HepG2 (cell line): ENCODE data around the gene PCSK5. TPM values are rescaled to one million over a fixed set of nuclear protein-coding genes. Genes with fewer than 3 reads are reported as not detected.

Experiments used
- CSRNP2 ChIP-seq: sonication (generic); formaldehyde crosslinking; conservative IDR thresholded peaks from 2 replicates; pipeline ENCODE4 v1.8.0; 2022; ENCODE audit warnings: low read depth, missing genetic modification reagents
- FIP1L1 ChIP-seq: fragments of 200-400 bp; formaldehyde crosslinking; IDR thresholded peaks from 2 replicates; pipeline ENCODE4 v1.6.1; 2018; ENCODE audit warnings: low read depth, mild to moderate bottlenecking, low read length, moderate library complexity, borderline replicate concordance; ENCODE audit not compliant: insufficient read depth
- FUBP1 ChIP-seq: sonication (generic); formaldehyde crosslinking; IDR thresholded peaks from 2 replicates; pipeline ENCODE4 v1.5.1; 2020; ENCODE audit warnings: missing genetic modification reagents, mild to moderate bottlenecking, borderline replicate concordance
- HDAC2 ChIP-seq: sonication (generic); formaldehyde crosslinking; IDR thresholded peaks from 2 replicates; pipeline ENCODE4 v1.4.0; 2020; ENCODE audit warnings: missing genetic modification reagents
- IKZF1 ChIP-seq: fragments of 450-650 bp; IDR thresholded peaks from 2 replicates; pipeline ENCODE4 v1.7.1; 2016
- KDM5B ChIP-seq: sonication (generic); formaldehyde crosslinking; IDR thresholded peaks from 2 replicates; pipeline ENCODE4 v1.4.0; 2020; ENCODE audit warnings: missing genetic modification reagents, mild to moderate bottlenecking, borderline replicate concordance
- NR1H2 ChIP-seq: sonication (generic); formaldehyde crosslinking; IDR thresholded peaks from 2 replicates; pipeline ENCODE4 v1.8.1; 2022; ENCODE audit warnings: low read depth, missing genetic modification reagents, borderline replicate concordance
- PLRG1 ChIP-seq: fragments of 450-650 bp; conservative IDR thresholded peaks from 2 replicates; pipeline ENCODE4 v1.6.1; 2016
- RBFOX2 ChIP-seq: fragments of 200-400 bp; formaldehyde crosslinking; IDR thresholded peaks from 2 replicates; pipeline ENCODE4 v1.6.1; 2017; ENCODE audit warnings: low read depth, mild to moderate bottlenecking, low read length
- RNF2 ChIP-seq: fragments of 450-650 bp; conservative IDR thresholded peaks from 2 replicates; pipeline ENCODE4 v1.6.1; 2016; ENCODE audit warnings: low read depth
- RXRA ChIP-seq: sonication (generic); formaldehyde crosslinking; IDR thresholded peaks from 2 replicates; pipeline ENCODE4 v1.5.1; 2020; ENCODE audit warnings: missing genetic modification reagents
- SIN3A ChIP-seq: IDR thresholded peaks from 2 replicates; pipeline ENCODE4 v1.6.1; 2011; ENCODE audit warnings: low read depth, mild to moderate bottlenecking, control low read depth, low read length, borderline replicate concordance
- SPEN ChIP-seq: sonication (generic); formaldehyde crosslinking; IDR thresholded peaks from 2 replicates; pipeline ENCODE4 v1.5.1; 2020; ENCODE audit warnings: low read depth, mild to moderate bottlenecking, missing genetic modification reagents
- SUZ12 ChIP-seq: fragments of 150-350 bp; IDR thresholded peaks from 2 replicates; pipeline ENCODE4 v1.6.1; 2014; ENCODE audit warnings: low read depth, low read length
- ZFP36 ChIP-seq: fragments of 150-350 bp; IDR thresholded peaks from 2 replicates; pipeline ENCODE4 v1.6.1; 2018; ENCODE audit warnings: borderline replicate concordance, low read length, low read depth; ENCODE audit not compliant: partially characterized antibody
- ZFY ChIP-seq: sonication (generic); formaldehyde crosslinking; IDR thresholded peaks from 2 replicates; pipeline ENCODE4 v1.4.0; 2020; ENCODE audit warnings: missing genetic modification reagents
- ZNF224 ChIP-seq: sonication (generic); formaldehyde crosslinking; IDR thresholded peaks from 2 replicates; pipeline ENCODE4 v1.5.0; 2020; ENCODE audit warnings: mild to moderate bottlenecking, missing genetic modification reagents
- ZNF337 ChIP-seq: sonication (generic); formaldehyde crosslinking; IDR thresholded peaks from 2 replicates; pipeline ENCODE4 v1.5.1; 2020; ENCODE audit warnings: missing genetic modification reagents, low read depth, mild to moderate bottlenecking, borderline replicate concordance
- ZNF460 ChIP-seq: sonication (generic); formaldehyde crosslinking; IDR thresholded peaks from 2 replicates; pipeline ENCODE4 v1.5.1; 2020; ENCODE audit warnings: missing genetic modification reagents, mild to moderate bottlenecking, borderline replicate concordance
- ZNF616 ChIP-seq: sonication (generic); formaldehyde crosslinking; IDR thresholded peaks from 2 replicates; pipeline ENCODE4 v1.5.0; 2020; ENCODE audit warnings: low read depth, mild to moderate bottlenecking, missing genetic modification reagents
- ZNF691 ChIP-seq: sonication (generic); formaldehyde crosslinking; IDR thresholded peaks from 2 replicates; pipeline ENCODE4 v1.4.0; 2020; ENCODE audit warnings: missing genetic modification reagents, low read depth, mild to moderate bottlenecking, borderline replicate concordance
- ZNF782 ChIP-seq: sonication (generic); formaldehyde crosslinking; IDR thresholded peaks from 2 replicates; pipeline ENCODE4 v1.4.0; 2020; ENCODE audit warnings: missing genetic modification reagents, mild to moderate bottlenecking, borderline replicate concordance
- ZXDC ChIP-seq: sonication (generic); formaldehyde crosslinking; IDR thresholded peaks from 2 replicates; pipeline ENCODE4 v1.5.0; 2020; ENCODE audit warnings: mild to moderate bottlenecking, missing genetic modification reagents
- polyA plus RNA-seq, 8 experiments: library from polyadenylated mRNA; depleted of rRNA in 3 of 8; stranded (reverse) in 7 of 8; unstranded in 1 of 8; fragments of >200 nt; fragmentation: Illumina TruSeq in 4 of 8; extraction: Trizol in 4 of 8; gene quantifications; 2 replicates each; pipeline versions ENCODE4 v1.2.1 to v1.2.3, GENCODE V29; 2011 to 2016; ENCODE audit warnings: low read depth in 4 of 8, missing spikeins in 1 of 8, mixed read lengths in 1 of 8; ENCODE audit not compliant: insufficient read depth in 1 of 8
- total RNA-seq, 5 experiments: library from RNA; depleted of rRNA; stranded (reverse); fragments of >200 nt; fragmentation: Illumina TruSeq; extraction: Trizol; gene quantifications; 2 replicates each; pipeline ENCODE4 v1.2.3, GENCODE V29; 2016; ENCODE audit warnings: low read depth in 1 of 5

Gene PCSK5
- total and polyA plus RNA-seq, 2 of the 13 experiments (the other 11 are each of a cell fraction or from before 2014, with no cell fraction given), result 0.55 to 0.66 TPM

- no peak for TF ChIP-seq ZNF691 (CRISPR knock-in tag)
- 0 out of 2 replicates have a peak, but pooled peaks have one; percentile 32 for TF ChIP-seq ZNF224 (CRISPR knock-in tag)
- TF ChIP-seq CSRNP2 (CRISPR knock-in tag), result peak; percentile 43; the same call in 1 of the 2 replicates
- peak; percentile 89 for TF ChIP-seq RBFOX2
- TF ChIP-seq HDAC2 (CRISPR knock-in tag), result no peak
- TF ChIP-seq NR1H2 (CRISPR knock-in tag), result peak; percentile 22; the same call in 1 of the 2 replicates
- TF ChIP-seq SPEN (CRISPR knock-in tag), result 0 out of 2 replicates have a peak, but pooled peaks have one; percentile 35
- TF ChIP-seq FIP1L1, result no peak
- TF ChIP-seq SUZ12, result no peak
- no peak for TF ChIP-seq ZFP36
- TF ChIP-seq ZFY (CRISPR knock-in tag), result peak; percentile 78
- TF ChIP-seq RXRA, result no peak; the same call in 1 of the 2 replicates
- TF ChIP-seq ZNF337, result no peak
- no peak for TF ChIP-seq IKZF1
- no peak for TF ChIP-seq FUBP1 (CRISPR knock-in tag)
- TF ChIP-seq KDM5B (CRISPR knock-in tag), result peak; percentile 79; the same call in 1 of the 2 replicates
- TF ChIP-seq SIN3A, result peak; percentile 76; the same call in 1 of the 2 replicates
- peak; percentile 74; the same call in 1 of the 2 replicates for TF ChIP-seq RNF2
- peak; percentile 78; the same call in 1 of the 2 replicates for TF ChIP-seq ZNF616 (CRISPR knock-in tag)
- no peak for TF ChIP-seq ZXDC (CRISPR knock-in tag)
- TF ChIP-seq ZNF460 (CRISPR knock-in tag), result no peak
- no peak for TF ChIP-seq PLRG1
- peak; percentile 30 for TF ChIP-seq ZNF782 (CRISPR knock-in tag)
These were observed 503.9 kb downstream of the PCSK5 start, which contains the start of gene RFK (continued) for GRCh38 chr9:76394195-76394959.
